ENCODE results near the gene PSTPIP2.

GRCh38 chr18:45939236-45939635, 132.8 kb downstream of the PSTPIP2 start:
- TF ChIP-seq NFKBIZ (CRISPR knock-in tag; IDR thresholded peaks at IDR 0.05) = no peak
- TF ChIP-seq ZNF343 (CRISPR knock-in tag; IDR thresholded peaks at IDR 0.05) = no peak
- no peak for TF ChIP-seq SKIL (CRISPR knock-in tag; IDR thresholded peaks at IDR 0.05; ENCODE audit: borderline replicate concordance)

All from HepG2 (cell line).